Duodenal mucosa (tissue), 2 donors: ENCODE data around the gene TTC17.
"Not testable (repeated sequence)": the region's sequence is repeated elsewhere in the genome, so short reads cannot be mapped to it uniquely, and the experiment has no call there.

Experiments used
- H3K27ac ChIP-seq: one replicate; pipeline ENCODE4 v1.7.0; 2013; ENCODE audit warnings: low read depth, low read length
- H3K27me3 ChIP-seq, 2 donors: one replicate each; pipeline ENCODE4 v1.7.0; 2013; ENCODE audit warnings: low read length in 2 of 2, control low read depth in 1 of 2; ENCODE audit not compliant: insufficient read depth in 2 of 2, control insufficient read depth in 1 of 2
- H3K36me3 ChIP-seq, 2 donors: one replicate each; pipeline ENCODE4 v1.7.0; 2013; ENCODE audit warnings: low read length in 2 of 2, control low read depth in 1 of 2; ENCODE audit not compliant: insufficient read depth in 2 of 2, control insufficient read depth in 1 of 2
- H3K4me1 ChIP-seq, 2 donors: one replicate each; pipeline ENCODE4 v1.7.0; 2013; ENCODE audit warnings: low read length in 2 of 2, control low read depth in 1 of 2; ENCODE audit not compliant: insufficient read depth in 2 of 2, control insufficient read depth in 1 of 2
- H3K4me3 ChIP-seq, 2 donors: one replicate each; pipeline ENCODE4 v1.7.0; 2013; ENCODE audit warnings: low read length in 2 of 2, low read depth in 1 of 2
- H3K9ac ChIP-seq, 2 donors: one replicate each; pipeline ENCODE4 v1.7.0; 2013; ENCODE audit warnings: low read length in 2 of 2, low read depth in 1 of 2
- H3K9me3 ChIP-seq, 2 donors: one replicate each; pipeline ENCODE4 v1.7.0; 2013; ENCODE audit warnings: low read length in 2 of 2, control low read depth in 1 of 2; ENCODE audit not compliant: control insufficient read depth in 1 of 2

TTC17 gene

GRCh38 chr11:43358801-43359421, at the start of gene TTC17:
Gene TTC17 (plus strand): TSS chr11:43358920. CDS start chr11:43358955, 35 bp downstream.
- Histone ChIP-seq H3K4me1 (peaks cover 20 to 21% of the 10 kb centered on the region in 2 donors), H3K27me3 (no peaks in the 10 kb centered on the region), H3K27ac (peak within 1 kb of the TSS; percentile 86)

DNA sequence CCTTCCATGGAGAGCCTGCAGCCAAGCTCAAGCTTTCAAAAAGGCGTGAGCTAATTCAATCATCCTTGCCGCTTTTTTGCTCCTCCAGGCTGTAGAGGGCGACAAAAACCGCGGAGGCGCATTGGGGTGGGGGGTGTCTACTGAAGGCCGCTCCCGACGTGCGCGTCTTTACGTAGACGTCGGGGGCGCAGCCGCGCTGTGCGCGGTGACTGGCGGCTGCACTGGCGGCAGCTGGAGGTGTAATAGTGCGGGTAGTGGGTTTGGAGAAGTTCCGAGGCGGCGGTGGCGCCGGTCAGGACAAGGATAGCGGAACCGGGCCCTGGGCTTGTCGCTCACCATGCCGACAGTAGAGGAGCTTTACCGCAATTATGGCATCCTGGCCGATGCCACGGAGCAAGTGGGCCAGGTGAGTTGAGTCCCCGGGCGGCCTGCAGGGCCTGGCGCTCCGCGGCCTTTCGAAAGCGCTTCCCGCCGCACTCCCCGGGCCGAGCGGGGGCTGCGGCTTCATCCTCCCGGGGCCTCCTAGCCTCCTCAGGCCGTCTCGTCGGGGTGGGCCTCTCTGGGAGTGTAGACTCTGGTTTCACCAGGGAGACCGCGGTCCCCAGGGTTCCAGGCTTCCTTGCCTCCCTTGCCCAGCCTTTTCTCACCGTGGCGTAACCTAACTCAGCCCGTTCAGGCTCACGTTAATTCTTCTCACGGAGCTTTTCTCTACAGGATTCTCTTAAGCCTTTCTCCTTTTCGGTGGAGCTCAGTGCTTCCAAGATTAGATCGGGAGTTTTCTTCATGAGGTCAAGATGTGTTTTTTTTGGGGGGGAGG, 46.7 kb upstream of the TTC17 start, which contains the start of gene API5:
API5 (plus strand) TSS at position 206 of the 817 bp plus-strand sequence; CDS start at position 338, 132 bp downstream.
- Histone ChIP-seq H3K4me3 (peak within 1 kb of the TSS; percentile 91 to 95), H3K27me3 (no peaks in the 10 kb centered on the region), H3K27ac (peak within 1 kb of the TSS; percentile 78), H3K9ac (peak within 1 kb of the TSS; percentile 93 to 96), H3K4me1 (peaks cover 13 to 19% of the 10 kb centered on the region in 2 donors), H3K9me3 (no peaks in the 10 kb centered on the region), H3K36me3 (no peaks in the 10 kb centered on the region)

More at GRCh38 chr11:43358801-43359421, at the start of gene TTC17:
- H3K4me3 ChIP-seq: peak within 1 kb of the TSS; percentile 87 to 99
- H3K9me3 ChIP-seq: no peaks in the 10 kb centered on the region
- peak within 1 kb of the TSS; percentile 84 to 89 for H3K9ac ChIP-seq
- H3K36me3 ChIP-seq: no peaks in the 10 kb centered on the region

GRCh38 chr11:43315966-43316365, 42.8 kb upstream of the TTC17 start:
- Histone ChIP-seq H3K4me3 (no peak overlapping the region), H3K27me3 (no peaks in the 10 kb centered on the region), H3K36me3 (peaks cover 6 to 21% of the 10 kb centered on the region in 2 donors), H3K4me1 (peaks cover 13 to 19% of the 10 kb centered on the region in 2 donors), H3K27ac (no peak overlapping the region), H3K9ac (no peak overlapping the region), H3K9me3 (no peaks in the 10 kb centered on the region)

DNA sequence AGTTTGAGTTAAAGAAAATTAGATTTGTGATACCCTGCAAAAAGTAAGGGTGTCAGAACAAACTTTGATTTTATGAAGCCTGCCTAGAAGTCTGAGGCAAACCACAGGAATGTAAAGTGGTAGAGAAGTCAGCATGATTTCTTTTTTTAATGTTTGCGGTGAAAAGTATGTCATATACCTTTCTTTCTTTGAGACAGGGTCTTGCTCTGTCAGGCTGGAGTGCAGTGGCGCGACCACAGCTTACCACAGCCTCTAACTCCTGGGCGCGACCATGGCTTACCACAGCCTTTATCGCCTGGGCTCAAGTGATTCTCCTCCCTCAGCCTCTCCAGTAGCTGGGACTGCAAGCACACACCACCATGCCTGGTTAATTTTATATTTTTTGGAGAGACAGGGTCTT, 42.3 kb upstream of the TTC17 start:
- no peaks in the 10 kb centered on the region for H3K9me3 ChIP-seq
- H3K27ac ChIP-seq: no peak overlapping the region
- peaks cover 9 to 26% of the 10 kb centered on the region in 2 donors for H3K36me3 ChIP-seq
- no peak overlapping the region for H3K4me3 ChIP-seq
- peaks cover 11 to 17% of the 10 kb centered on the region in 2 donors for H3K4me1 ChIP-seq
- H3K27me3 ChIP-seq: no peaks in the 10 kb centered on the region
- H3K9ac ChIP-seq: no peak overlapping the region

GRCh38 chr11:43327987-43328386, 30.7 kb upstream of the TTC17 start:
- H3K27ac ChIP-seq: no peak overlapping the region
- H3K36me3 ChIP-seq: peaks cover 55 to 91% of the 10 kb centered on the region in 2 donors
- H3K9ac ChIP-seq: no peak overlapping the region
- no peak overlapping the region for H3K4me3 ChIP-seq
- H3K27me3 ChIP-seq: no peaks in the 10 kb centered on the region
- no peaks in the 10 kb centered on the region for H3K9me3 ChIP-seq
- H3K4me1 ChIP-seq: peaks cover 3 to 5% of the 10 kb centered on the region in 2 donors

DNA sequence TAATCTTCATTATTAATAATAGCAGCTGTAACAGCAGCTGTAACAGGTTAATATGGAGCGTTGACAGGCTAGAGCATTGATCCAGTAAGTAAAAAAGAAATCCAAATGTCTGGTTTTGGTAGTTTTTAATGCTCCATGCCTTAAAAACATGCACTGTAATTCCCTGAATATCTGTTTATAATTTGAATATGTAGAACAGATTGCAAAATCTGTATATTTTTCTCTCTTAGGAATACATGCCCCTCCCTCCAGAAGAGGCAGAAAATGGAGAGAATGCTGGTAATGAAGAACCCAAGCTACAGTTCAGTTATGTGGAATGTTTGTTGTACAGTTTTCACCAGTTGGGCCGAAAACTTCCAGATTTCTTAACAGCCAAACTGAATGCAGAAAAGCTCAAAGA, 30.2 kb upstream of the TTC17 start:
- H3K4me1 ChIP-seq: peaks cover 3 to 5% of the 10 kb centered on the region in 2 donors

GRCh38 chr11:43341159-43341558, 17.6 kb upstream of the TTC17 start:
- Histone ChIP-seq H3K27me3 (no peaks in the 10 kb centered on the region), H3K9me3 (no peaks in the 10 kb centered on the region), H3K27ac (no peak overlapping the region), H3K4me1 (no peaks in the 10 kb centered on the region), H3K36me3 (peaks cover 24 to 37% of the 10 kb centered on the region in 2 donors), H3K9ac (no peak overlapping the region), H3K4me3 (no peak overlapping the region)

More for the DNA sequence above, 30.2 kb upstream of the TTC17 start:
- no peak overlapping the region for H3K4me3 ChIP-seq
- no peak overlapping the region for H3K27ac ChIP-seq
- no peaks in the 10 kb centered on the region for H3K9me3 ChIP-seq
- no peak overlapping the region for H3K9ac ChIP-seq
- H3K36me3 ChIP-seq: peaks cover 50 to 90% of the 10 kb centered on the region in 2 donors
- H3K27me3 ChIP-seq: no peaks in the 10 kb centered on the region

DNA sequence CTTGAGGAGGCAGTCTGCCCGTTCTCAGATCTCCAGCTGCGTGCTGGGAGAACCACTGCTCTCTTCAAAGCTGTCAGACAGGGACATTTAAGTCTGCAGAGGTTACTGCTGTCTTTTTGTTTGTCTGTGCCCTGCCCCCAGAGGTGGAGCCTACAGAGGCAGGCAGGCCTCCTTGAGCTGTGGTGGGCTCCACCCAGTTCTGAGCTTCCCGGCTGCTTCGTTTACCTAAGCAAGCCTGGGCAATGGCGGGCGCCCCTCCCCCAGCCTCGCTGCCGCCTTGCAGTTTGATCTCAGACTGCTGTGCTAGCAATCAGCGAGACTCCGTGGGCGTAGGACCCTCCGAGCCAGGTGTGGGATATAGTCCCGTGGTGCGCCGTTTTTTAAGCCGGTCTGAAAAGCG, 7.3 kb upstream of the TTC17 start:
- not testable (repeated sequence) for H3K27me3 ChIP-seq, H3K4me3 ChIP-seq, H3K9ac ChIP-seq, H3K9me3 ChIP-seq, H3K36me3 ChIP-seq, H3K4me1 ChIP-seq, H3K27ac ChIP-seq

DNA sequence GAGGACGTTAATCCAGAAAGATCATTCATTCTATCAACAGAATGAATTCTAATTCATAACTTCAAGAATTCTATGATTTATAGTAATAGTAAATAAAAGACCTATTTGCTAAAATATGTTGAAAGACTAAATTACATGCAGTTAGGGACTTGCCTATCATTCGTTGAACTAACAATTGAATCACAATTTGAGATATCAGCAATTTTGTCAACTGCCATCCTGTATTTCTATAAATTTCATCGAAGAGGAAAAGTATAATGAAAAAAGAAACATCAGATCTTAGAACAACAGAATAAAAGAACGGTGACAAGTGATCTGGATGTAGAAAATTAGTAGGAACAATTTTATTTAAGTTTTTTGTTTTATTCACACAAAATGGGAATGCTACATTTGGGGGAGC, 4.4 kb upstream of the TTC17 start:
- Histone ChIP-seq H3K9ac (no peak overlapping the region), H3K9me3 (no peaks in the 10 kb centered on the region), H3K27ac (no peak overlapping the region), H3K36me3 (no peaks in the 10 kb centered on the region), H3K4me3 (no peak overlapping the region), H3K4me1 (peaks cover 4 to 6% of the 10 kb centered on the region in 2 donors), H3K27me3 (no peaks in the 10 kb centered on the region)

- H3K36me3 ChIP-seq: no peaks in the 10 kb centered on the region
- H3K9ac ChIP-seq: no peak overlapping the region
- H3K4me3 ChIP-seq: no peak overlapping the region
- no peaks in the 10 kb centered on the region for H3K27me3 ChIP-seq
- peaks cover 20 to 21% of the 10 kb centered on the region in 2 donors for H3K4me1 ChIP-seq
- no peak overlapping the region for H3K27ac ChIP-seq
- H3K9me3 ChIP-seq: no peaks in the 10 kb centered on the region
Observed at GRCh38 chr11:43356336-43356735, 2.4 kb upstream of the TTC17 start.
